ENCODE measurements around the gene ALPL. TPM values are rescaled to one million over a fixed set of nuclear protein-coding genes. Genes with fewer than 3 reads are reported as not detected.
"Not testable (repeated sequence)": the region's sequence is repeated elsewhere in the genome, so short reads cannot be mapped to it uniquely, and the experiment has no call there.

The ALPL gene
- total RNA-seq, 1 donor from 2014 or later: 13.1 TPM

DNA sequence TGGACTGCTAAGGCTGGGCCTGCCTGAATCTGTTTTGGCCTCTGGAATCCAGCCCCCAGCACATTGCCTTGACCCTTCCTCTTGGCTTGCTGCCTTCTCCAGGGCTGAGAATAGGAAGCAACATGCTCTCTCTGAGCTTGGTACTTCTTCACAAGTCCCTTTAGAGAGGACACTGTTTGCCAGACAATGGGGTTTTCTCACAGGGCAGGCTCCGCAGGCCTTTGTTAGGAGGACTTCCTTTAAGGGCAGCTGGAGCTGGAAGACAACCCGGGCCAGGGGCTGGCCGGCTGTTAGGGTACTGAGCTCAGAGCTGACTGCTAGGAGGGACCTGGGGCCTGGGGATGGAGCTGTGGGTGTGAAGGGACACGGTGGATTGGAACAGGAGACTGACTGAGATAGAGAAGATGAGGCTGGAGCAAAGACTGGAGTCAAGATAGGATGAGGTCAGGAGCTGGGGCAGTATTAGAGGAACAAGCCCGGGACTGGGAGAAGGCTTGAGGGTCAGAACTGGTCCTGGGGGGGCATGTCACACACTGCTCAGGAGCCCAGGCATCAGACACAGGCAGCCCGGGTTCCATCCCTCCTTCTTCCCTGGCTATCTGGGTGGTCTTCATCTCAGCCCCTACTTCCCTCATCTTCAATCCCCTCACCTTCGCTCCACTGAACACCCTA lies 5.4 kb upstream of the ALPL start:
- ATAC-seq: no peak
- intact Hi-C loops (cut with micrococcal nuclease): no loop called here
- DNase-seq: no peak

DNA sequence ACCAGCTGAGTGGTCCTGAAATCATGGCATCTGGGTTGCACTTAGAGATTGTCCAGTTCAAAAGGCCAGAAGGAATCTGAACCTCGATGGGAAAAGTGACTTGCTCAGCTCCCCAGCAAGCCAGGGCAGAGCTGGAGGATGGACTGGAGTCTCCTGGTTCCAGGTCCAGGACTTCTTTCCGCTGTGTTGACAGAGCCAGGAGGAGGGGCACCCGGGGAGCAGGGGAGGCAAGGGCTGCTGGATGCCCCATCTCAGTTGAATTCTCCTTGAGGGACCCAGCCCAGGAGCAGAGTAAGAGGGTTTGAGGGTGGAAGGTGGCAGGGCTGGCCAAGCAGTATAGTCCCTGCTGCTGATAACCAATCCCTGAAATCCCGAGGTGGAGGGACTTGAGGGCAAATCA lies 2.4 kb upstream of the ALPL start:
- no peak for DNase-seq

DNA sequence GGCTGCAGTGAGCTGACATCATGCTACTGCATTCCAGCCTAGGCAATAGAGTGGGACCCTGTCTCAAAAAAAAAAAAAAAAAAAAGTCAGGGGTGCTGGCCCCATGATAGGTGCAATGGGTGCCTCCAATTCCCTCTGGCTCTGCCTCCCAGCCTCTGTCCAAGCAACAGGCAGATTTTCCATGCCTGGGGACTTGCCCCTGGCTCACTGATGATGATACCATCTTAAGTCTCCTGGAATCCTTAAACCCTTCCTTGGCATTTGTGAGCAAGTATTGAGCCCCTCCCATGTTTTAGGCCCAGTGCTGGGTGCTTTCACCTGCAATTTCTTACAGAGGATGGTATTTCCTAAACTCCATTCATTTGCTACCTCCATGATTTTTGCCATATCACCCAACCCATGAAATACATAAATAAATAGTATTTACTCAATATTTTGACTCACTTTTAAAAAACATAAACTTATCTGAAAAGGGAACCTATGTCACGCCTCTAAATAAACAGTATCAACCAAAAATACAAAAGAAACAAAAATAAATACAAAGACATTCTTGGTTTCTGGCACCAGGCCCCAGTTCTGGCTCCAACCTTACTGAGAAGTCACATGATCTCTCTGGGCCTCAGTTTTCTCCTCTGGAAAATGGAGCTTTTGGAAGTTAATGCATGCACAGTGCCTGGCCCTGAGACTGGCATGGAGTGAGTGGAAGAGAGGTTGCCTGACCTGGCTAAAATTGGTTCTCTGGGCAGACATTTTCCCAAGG lies 1.5 kb upstream of the ALPL start:
- no peak for ATAC-seq
- intact Hi-C loops (cut with micrococcal nuclease): no loop called here
- no peak for DNase-seq

More for the DNA sequence above, 2.4 kb upstream of the ALPL start:
- ATAC-seq: no peak
- intact Hi-C loops (cut with micrococcal nuclease): no loop called here

- intact Hi-C loops (cut with micrococcal nuclease): no loop called here
- DNase-seq (peak; percentile 89), ATAC-seq (peak; percentile 86)
Observed at GRCh38 chr1:21508580-21509350, 458 bp upstream of the ALPL start.

- DNase-seq (no peak), ATAC-seq (no peak)
- intact Hi-C loops (cut with micrococcal nuclease): loop anchor here (10.0 kb wide), 1 partner anchor 65 kb away; no protein-coding TSS in a partner anchor
Observed at GRCh38 chr1:21510113-21510493, 880 bp downstream of the ALPL start.

GRCh38 chr1:21510885-21511578 lies 1.8 kb downstream of the ALPL start:
- ATAC-seq (no peak), DNase-seq (no peak)
- intact Hi-C loops (cut with micrococcal nuclease): loop anchor here (10.0 kb wide), 1 partner anchor 64 kb away; no protein-coding TSS in a partner anchor

GRCh38 chr1:21511579-21512522 lies 2.6 kb downstream of the ALPL start:
- intact Hi-C loops (cut with micrococcal nuclease): loop anchor here (10.0 kb wide), 1 partner anchor 63 kb away; no protein-coding TSS in a partner anchor
- DNase-seq (peak; percentile 69), ATAC-seq (peak; percentile 71)

DNA sequence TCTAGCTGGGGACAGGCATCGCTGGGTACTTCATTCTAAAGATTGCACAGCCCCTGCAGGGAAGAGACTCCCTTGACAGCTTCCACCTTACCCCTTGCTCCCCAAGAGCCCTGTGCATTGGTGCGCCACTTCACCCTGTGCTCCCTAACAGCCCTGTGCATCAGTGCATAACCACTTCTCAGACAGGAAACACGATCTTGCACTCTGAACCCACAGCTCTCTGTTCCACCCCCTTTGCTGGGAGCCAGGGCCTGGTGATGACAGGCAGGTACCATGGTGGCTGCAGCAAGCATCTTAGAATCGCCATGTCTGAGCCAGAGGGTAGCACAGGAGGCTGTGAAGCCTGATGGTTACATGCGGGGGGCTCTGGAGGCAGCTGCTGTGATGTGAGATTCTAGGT lies 5.0 kb downstream of the ALPL start:
- no peak for ATAC-seq
- intact Hi-C loops (cut with micrococcal nuclease): loop anchor here (10.0 kb wide), 1 partner anchor 61 kb away; no protein-coding TSS in a partner anchor
- DNase-seq: no peak

DNA sequence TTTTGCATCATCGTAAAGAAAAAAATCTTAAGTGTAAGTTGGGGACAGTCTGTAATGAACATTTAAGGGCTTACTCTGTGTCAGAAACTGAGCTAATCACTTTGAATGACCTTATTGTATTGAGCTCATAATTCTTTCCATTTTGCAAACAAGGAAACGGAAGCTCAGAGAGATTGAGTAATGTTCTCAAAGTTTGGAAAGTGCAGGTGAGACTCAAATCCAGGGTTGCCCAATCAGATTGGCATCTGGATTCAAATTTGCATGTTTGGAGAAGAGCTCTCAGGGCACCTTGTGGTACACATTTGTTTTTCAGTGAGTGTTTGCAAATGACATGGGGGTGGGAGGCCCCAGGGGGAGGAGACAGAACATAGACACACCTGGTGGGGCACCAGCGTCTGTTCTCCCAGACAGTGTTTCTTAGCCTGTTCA lies 8.0 kb downstream of the ALPL start:
- intact Hi-C loops (cut with micrococcal nuclease): loop anchor here (10.0 kb wide), 1 partner anchor 58 kb away; no protein-coding TSS in a partner anchor
- DNase-seq: no peak
- ATAC-seq: no peak

GRCh38 chr1:21517660-21518480 lies 8.6 kb downstream of the ALPL start:
- intact Hi-C loops (cut with micrococcal nuclease): loop anchor here (10.0 kb wide), 1 partner anchor 57 kb away; no protein-coding TSS in a partner anchor
- DNase-seq: no peak
- ATAC-seq: no peak

- intact Hi-C loops (cut with micrococcal nuclease): loop anchor here (10.0 kb wide), 1 partner anchor 56 kb away; no protein-coding TSS in a partner anchor
- ATAC-seq: no peak
- DNase-seq: no peak
Observed at GRCh38 chr1:21518774-21519455, 9.7 kb downstream of the ALPL start.

GRCh38 chr1:21519486-21520070 lies 10.4 kb downstream of the ALPL start:
- intact Hi-C loops (cut with micrococcal nuclease): loop anchor here (10.0 kb wide), 1 partner anchor 55 kb away; no protein-coding TSS in a partner anchor
- ATAC-seq, DNase-seq: not testable (repeated sequence)

DNA sequence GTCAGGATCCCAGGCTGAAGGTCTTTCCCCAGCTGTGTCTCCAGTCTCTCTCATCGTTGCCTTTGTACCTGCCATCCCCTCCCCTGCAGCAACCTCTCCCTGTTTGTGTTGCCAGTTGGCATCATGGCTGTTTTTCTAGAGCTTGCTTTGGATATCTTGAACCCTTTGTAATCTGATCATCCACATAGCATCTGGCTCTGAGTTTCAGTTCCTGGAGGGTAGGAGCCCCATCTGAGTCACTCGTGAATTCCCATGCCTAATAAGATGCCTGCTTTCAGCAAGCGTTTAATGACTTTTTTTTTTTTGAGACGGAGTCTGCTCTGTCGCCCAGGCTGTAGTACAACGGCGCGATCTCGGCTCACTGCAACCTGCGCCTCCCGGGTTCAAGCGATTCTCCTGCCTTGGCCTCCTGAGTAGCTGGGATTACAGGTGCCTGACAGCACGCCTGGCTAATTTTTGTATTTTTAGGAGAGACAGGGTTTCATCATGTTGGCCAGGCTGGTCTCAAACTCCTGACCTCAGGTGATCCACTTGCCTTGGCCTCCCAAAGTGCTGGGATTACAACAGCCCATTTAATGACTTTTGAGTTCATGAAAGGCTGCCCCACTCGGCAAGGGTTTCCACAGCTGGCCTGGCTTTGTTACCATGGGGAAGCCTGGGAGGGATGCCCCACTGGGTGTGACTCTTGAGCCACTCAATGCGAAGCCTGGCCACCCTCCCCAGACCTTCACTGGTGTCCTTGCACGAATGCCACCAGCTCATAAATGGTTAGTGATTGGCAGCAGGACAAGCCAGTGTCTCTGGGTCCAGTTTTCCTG lies 11.9 kb downstream of the ALPL start:
- DNase-seq (peak; percentile 51), ATAC-seq (peak; percentile 68)
- intact Hi-C loops (cut with micrococcal nuclease): no loop called here

DNA sequence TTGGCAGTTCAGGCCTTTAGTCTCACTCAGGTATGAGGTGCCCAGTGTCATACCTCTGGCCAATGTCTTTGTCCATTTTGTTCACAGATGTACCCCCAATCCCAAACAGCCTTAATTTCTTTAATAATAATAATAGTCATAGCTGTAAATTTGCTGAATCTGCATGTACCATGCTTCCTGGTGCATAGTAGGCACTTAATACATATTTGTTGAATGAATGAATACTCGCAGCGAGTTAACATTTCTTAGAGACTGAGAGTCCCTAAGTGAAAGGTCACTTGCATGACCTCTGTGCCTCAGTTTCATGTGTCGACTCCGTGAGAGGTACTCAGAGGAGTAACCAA lies 12.5 kb downstream of the ALPL start:
- DNase-seq: no peak
- ATAC-seq: no peak
- intact Hi-C loops (cut with micrococcal nuclease): no loop called here

DNA sequence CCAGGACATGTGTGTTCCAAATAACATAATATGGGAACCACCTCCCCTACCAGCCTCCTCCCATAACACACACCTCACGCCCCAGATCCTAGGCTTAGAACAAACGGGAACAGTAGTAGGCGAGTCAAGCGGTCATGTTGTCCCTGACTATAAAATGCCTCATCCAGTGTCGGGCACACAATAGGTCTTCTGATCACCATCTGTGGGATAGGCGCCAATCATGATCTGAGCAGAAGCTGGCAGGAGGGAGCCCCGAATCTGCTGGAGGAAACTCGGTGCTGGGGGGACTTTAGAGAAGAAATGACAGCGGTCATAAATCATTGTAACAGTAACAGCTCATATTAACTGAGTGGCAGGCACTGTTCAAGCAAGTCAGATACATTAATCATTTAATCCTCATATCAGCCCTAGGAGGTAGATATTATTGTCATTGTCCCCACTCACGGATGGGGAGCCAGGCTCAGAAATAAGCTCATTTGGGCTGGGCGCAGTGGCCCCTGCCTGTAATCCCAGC lies 13.4 kb downstream of the ALPL start:
- no peak for DNase-seq
- ATAC-seq: no peak
- intact Hi-C loops (cut with micrococcal nuclease): no loop called here
